Testis (tissue), 2 donors: ENCODE measurements around the gene HEXD.

Experiments
- POLR2A ChIP-seq: fragments of 450-650 bp; IDR thresholded peaks from one replicate; pipeline ENCODE4 v1.6.1; 2017; ENCODE audit warnings: antibody characterized with exemption, mild to moderate bottlenecking, moderate library complexity
- TF ChIP-seq, protein P1 (sequence below), 3 experiments: fragments of 450-650 bp in 2 of 3; fragments of 200-600 bp in 1 of 3; sonication (generic) in 1 of 3; IDR thresholded peaks; one replicate each; pipeline ENCODE4 v1.5.1; 2016 to 2019; ENCODE audit warnings: antibody characterized with exemption in 3 of 3, mild to moderate bottlenecking in 2 of 3, moderate library complexity in 1 of 3

DNA sequence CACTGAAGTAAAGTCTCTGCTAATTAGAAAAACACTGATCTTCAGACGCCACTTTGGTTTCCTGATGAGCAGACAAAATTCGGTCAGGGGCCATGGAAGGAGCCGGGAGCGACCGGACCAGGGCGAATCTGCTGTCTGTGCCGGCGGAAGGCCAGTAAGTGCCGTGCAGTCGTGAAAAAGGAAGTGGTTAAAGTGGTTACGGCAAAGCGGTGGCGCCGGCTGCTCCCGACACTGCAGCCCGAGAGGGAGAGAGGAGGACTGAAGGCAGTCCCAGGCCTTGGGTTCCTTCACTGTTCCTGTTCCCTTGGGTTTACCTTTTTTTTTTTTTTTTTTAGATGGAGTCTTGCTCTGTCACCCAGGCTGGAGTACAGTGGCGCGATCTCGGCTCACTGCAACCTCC, 17.3 kb upstream of the HEXD start:
- TF ChIP-seq POLR2A = no peak
- TF ChIP-seq, protein P1, sequence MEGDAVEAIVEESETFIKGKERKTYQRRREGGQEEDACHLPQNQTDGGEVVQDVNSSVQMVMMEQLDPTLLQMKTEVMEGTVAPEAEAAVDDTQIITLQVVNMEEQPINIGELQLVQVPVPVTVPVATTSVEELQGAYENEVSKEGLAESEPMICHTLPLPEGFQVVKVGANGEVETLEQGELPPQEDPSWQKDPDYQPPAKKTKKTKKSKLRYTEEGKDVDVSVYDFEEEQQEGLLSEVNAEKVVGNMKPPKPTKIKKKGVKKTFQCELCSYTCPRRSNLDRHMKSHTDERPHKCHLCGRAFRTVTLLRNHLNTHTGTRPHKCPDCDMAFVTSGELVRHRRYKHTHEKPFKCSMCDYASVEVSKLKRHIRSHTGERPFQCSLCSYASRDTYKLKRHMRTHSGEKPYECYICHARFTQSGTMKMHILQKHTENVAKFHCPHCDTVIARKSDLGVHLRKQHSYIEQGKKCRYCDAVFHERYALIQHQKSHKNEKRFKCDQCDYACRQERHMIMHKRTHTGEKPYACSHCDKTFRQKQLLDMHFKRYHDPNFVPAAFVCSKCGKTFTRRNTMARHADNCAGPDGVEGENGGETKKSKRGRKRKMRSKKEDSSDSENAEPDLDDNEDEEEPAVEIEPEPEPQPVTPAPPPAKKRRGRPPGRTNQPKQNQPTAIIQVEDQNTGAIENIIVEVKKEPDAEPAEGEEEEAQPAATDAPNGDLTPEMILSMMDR (IDR thresholded peaks at IDR 0.05) = no peak
